ENCODE results near the gene WDFY1.

The WDFY1 gene

GRCh38 chr2:223901854-223902253 lies 43.3 kb downstream of the WDFY1 start:
- no peak overlapping the region for H3K4me3 ChIP-seq (ENCODE audit: low read depth, low read length)
- no peaks in the 10 kb centered on the region for H3K9me3 ChIP-seq (ENCODE audit: control insufficient read depth, insufficient read depth, low read depth, low read length)
- ChIA-PET CTCF (interaction anchor here (0.5 to 1.0 kb wide), 3 partner anchors 63 to 361 kb away, joined by 3 to 4 read pairs (median 3); no protein-coding TSS in a partner anchor), POLR2A (no interaction called here)
- no peak overlapping the region for H3K27ac ChIP-seq (ENCODE audit: extremely low read depth, low read depth, low read length)
- peaks cover 15 to 60% of the 10 kb centered on the region in 2 experiments for H3K36me3 ChIP-seq (ENCODE audit: control insufficient read depth in 2 of 2, insufficient read depth in 1 of 2, low read length in 2 of 2)
- TF ChIP-seq ZNF521 (tag by site-specific recombination; IDR thresholded peaks at IDR 0.05) (no peak), KLF7 (tag by site-specific recombination; IDR thresholded peaks at IDR 0.05; ENCODE audit: borderline replicate concordance) (no peak)
- H3K4me1 ChIP-seq (ENCODE audit: control insufficient read depth, insufficient read depth, low read length) = no peaks in the 10 kb centered on the region

GRCh38 chr2:223901311-223901710 lies 43.8 kb downstream of the WDFY1 start:
- POLR2A ChIA-PET = no interaction called here
- CTCF ChIA-PET = interaction anchor here (0.6 to 1.0 kb wide), 3 partner anchors 25 to 159 kb away, joined by 3 read pairs; no protein-coding TSS in a partner anchor
- Histone ChIP-seq H3K36me3 (ENCODE audit: control insufficient read depth in 2 of 2, insufficient read depth in 1 of 2, low read length in 2 of 2) (peaks cover 15 to 63% of the 10 kb centered on the region in 2 experiments), H3K9me3 (ENCODE audit: control insufficient read depth, insufficient read depth, low read depth, low read length) (no peaks in the 10 kb centered on the region), H3K4me3 (ENCODE audit: low read depth, low read length) (no peak overlapping the region), H3K27ac (ENCODE audit: extremely low read depth, low read depth, low read length) (no peak overlapping the region), H3K4me1 (ENCODE audit: control insufficient read depth, insufficient read depth, low read length) (no peaks in the 10 kb centered on the region)
- TF ChIP-seq, protein P1, sequence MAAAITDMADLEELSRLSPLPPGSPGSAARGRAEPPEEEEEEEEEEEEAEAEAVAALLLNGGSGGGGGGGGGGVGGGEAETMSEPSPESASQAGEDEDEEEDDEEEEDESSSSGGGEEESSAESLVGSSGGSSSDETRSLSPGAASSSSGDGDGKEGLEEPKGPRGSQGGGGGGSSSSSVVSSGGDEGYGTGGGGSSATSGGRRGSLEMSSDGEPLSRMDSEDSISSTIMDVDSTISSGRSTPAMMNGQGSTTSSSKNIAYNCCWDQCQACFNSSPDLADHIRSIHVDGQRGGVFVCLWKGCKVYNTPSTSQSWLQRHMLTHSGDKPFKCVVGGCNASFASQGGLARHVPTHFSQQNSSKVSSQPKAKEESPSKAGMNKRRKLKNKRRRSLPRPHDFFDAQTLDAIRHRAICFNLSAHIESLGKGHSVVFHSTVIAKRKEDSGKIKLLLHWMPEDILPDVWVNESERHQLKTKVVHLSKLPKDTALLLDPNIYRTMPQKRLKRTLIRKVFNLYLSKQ (tag by site-specific recombination; IDR thresholded peaks at IDR 0.05; ENCODE audit: borderline replicate concordance) = no peak
- TF ChIP-seq, protein P2, sequence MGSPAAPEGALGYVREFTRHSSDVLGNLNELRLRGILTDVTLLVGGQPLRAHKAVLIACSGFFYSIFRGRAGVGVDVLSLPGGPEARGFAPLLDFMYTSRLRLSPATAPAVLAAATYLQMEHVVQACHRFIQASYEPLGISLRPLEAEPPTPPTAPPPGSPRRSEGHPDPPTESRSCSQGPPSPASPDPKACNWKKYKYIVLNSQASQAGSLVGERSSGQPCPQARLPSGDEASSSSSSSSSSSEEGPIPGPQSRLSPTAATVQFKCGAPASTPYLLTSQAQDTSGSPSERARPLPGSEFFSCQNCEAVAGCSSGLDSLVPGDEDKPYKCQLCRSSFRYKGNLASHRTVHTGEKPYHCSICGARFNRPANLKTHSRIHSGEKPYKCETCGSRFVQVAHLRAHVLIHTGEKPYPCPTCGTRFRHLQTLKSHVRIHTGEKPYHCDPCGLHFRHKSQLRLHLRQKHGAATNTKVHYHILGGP (tag by site-specific recombination; IDR thresholded peaks at IDR 0.05) = no peak
- TF ChIP-seq TRIM28 (IDR thresholded peaks at IDR 0.05; ENCODE audit: borderline replicate concordance, low read length) (no peak), ZNF580 (tag by site-specific recombination; IDR thresholded peaks at IDR 0.05) (no peak), ZNF664 (tag by site-specific recombination; IDR thresholded peaks at IDR 0.05) (no peak), ZNF513 (tag by site-specific recombination; IDR thresholded peaks at IDR 0.05) (no peak), ZNF132 (tag by site-specific recombination; IDR thresholded peaks at IDR 0.05; ENCODE audit: borderline replicate concordance) (no peak)

- no peak for TF ChIP-seq ZNF2 (tag by site-specific recombination; IDR thresholded peaks at IDR 0.05)
- ChIA-PET CTCF (interaction anchor here (0.6 kb wide), 1 partner anchor 26 kb away, joined by 3 read pairs; no protein-coding TSS in a partner anchor), POLR2A (no interaction called here)
- peaks cover 10 to 62% of the 10 kb centered on the region in 2 experiments for H3K36me3 ChIP-seq (ENCODE audit: control insufficient read depth in 2 of 2, insufficient read depth in 1 of 2, low read length in 2 of 2)
- H3K9me3 ChIP-seq (ENCODE audit: control insufficient read depth, insufficient read depth, low read depth, low read length) = no peaks in the 10 kb centered on the region
- H3K27ac ChIP-seq (ENCODE audit: extremely low read depth, low read depth, low read length) = no peak overlapping the region
- no peak overlapping the region for H3K4me3 ChIP-seq (ENCODE audit: low read depth, low read length)
- no peaks in the 10 kb centered on the region for H3K4me1 ChIP-seq (ENCODE audit: control insufficient read depth, insufficient read depth, low read length)
These were observed 44.6 kb downstream of the WDFY1 start for GRCh38 chr2:223900531-223900930.

DNA sequence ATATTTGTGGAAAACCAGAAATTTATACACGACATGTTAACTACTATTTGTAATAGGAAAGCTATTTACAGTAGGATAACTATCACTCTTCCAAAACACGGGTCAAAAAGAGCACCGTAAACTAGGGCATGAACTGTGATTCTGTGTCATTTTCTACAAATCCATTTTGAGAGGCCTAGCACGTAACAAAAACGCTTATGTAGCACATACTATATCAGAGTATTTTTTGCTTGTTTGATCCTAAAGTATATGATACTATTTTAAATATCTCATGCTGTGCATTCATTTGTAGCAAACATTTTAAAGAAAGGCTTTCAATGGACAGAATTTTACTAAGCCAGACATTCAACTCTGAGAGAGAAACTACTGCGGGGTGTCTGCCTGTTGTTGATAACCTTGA lies 45.1 kb downstream of the WDFY1 start:
- CTCF ChIA-PET = interaction anchor here (0.6 kb wide), 1 partner anchor 272 kb away, joined by 4 read pairs; no protein-coding TSS in a partner anchor
- H3K4me3 ChIP-seq (ENCODE audit: low read depth, low read length) = no peak overlapping the region
- no peak overlapping the region for H3K27ac ChIP-seq (ENCODE audit: extremely low read depth, low read depth, low read length)
- POLR2A ChIA-PET = no interaction called here
- H3K9me3 ChIP-seq (ENCODE audit: control insufficient read depth, insufficient read depth, low read depth, low read length) = no peaks in the 10 kb centered on the region
- no peaks in the 10 kb centered on the region for H3K4me1 ChIP-seq (ENCODE audit: control insufficient read depth, insufficient read depth, low read length)
- peaks cover 6 to 62% of the 10 kb centered on the region in 2 experiments for H3K36me3 ChIP-seq (ENCODE audit: control insufficient read depth in 2 of 2, insufficient read depth in 1 of 2, low read length in 2 of 2)
- TF ChIP-seq PBX3 (CRISPR knock-in tag; IDR thresholded peaks at IDR 0.05) (no peak), ZNF404 (tag by site-specific recombination; IDR thresholded peaks at IDR 0.05) (no peak), ZNF785 (tag by site-specific recombination; IDR thresholded peaks at IDR 0.05) (no peak), WT1 (tag by site-specific recombination; IDR thresholded peaks at IDR 0.05) (no peak), ZNF544 (tag by site-specific recombination; IDR thresholded peaks at IDR 0.05) (no peak), ZNF324 (tag by site-specific recombination; IDR thresholded peaks at IDR 0.05) (no peak), ZNF513 (tag by site-specific recombination; IDR thresholded peaks at IDR 0.05) (no peak), ZEB2 (tag by site-specific recombination; IDR thresholded peaks at IDR 0.05) (no peak), ZNF629 (tag by site-specific recombination; IDR thresholded peaks at IDR 0.05) (no peak), RBAK (tag by site-specific recombination; IDR thresholded peaks at IDR 0.05) (no peak), ZNF843 (tag by site-specific recombination; IDR thresholded peaks at IDR 0.05) (no peak), ZNF777 (tag by site-specific recombination; IDR thresholded peaks at IDR 0.05; ENCODE audit: borderline replicate concordance) (no peak), ZNF624 (tag by site-specific recombination; IDR thresholded peaks at IDR 0.05) (no peak)
